B cell (primary cell): Measurements from ENCODE around the gene PRLR. TPM values are rescaled to one million over a fixed set of nuclear protein-coding genes. Genes with fewer than 3 reads are reported as not detected.

Experiments used
- ATAC-seq: fragments of 200-7000 bp; cut with Tn5 transposase; one replicate; pipeline ENCODE4 v1.10.0; 2021; ENCODE audit warnings: low read depth, mild to moderate bottlenecking, moderate number of reproducible peaks, moderate library complexity
- CTCF ChIA-PET: fragments of 350-600 bp; sonication (Branson Sonifier 250); formaldehyde crosslinking; loops from one replicate; lab custom pipeline; 2021; ENCODE audit warnings: antibody characterized with exemption, inconsistent platforms; lab: Charles Lee
- POLR2A ChIA-PET: fragments of 350-600 bp; sonication (Branson Sonifier 250); formaldehyde crosslinking; loops from one replicate; lab custom pipeline; 2021; ENCODE audit warnings: antibody characterized with exemption; lab: Charles Lee
- DNase-seq: peaks from one replicate; pipeline ENCODE4 v3.0.0; 2013
- H2AFZ ChIP-seq: 2 replicates; pipeline ENCODE4 v1.6.1; 2012; ENCODE audit warnings: mild to moderate bottlenecking, low read depth, low read length; ENCODE audit not compliant: insufficient read depth, poor library complexity, severe bottlenecking
- H3K27ac ChIP-seq, 2 donors: 1 replicate in 1 of 2; 2 replicates in 1 of 2; pipeline ENCODE4 v1.5.1; 2012 to 2013; ENCODE audit warnings: low read length in 2 of 2, mild to moderate bottlenecking in 2 of 2, moderate library complexity in 1 of 2
- H3K27me3 ChIP-seq, 4 experiments: fragments of 200-600 bp in 1 of 4; sonication (generic) in 1 of 4; replicated peaks in 1 of 4; 1 replicate in 2 of 4; 2 replicates in 2 of 4; pipeline versions ENCODE4 v1.6.1 to v1.7.0; 2013 to 2016; ENCODE audit warnings: low read length in 3 of 4, mild to moderate bottlenecking in 2 of 4, mixed read lengths in 1 of 4, moderate library complexity in 1 of 4; ENCODE audit not compliant: insufficient read depth in 4 of 4, control insufficient read depth in 3 of 4; ENCODE audit errors: control extremely low read depth in 1 of 4
- H3K36me3 ChIP-seq, 2 experiments: replicated peaks in 1 of 2; 1 replicate in 1 of 2; 2 replicates in 1 of 2; pipeline versions ENCODE4 v1.6.1 to v1.7.1; 2013; ENCODE audit warnings: low read length in 1 of 2; ENCODE audit not compliant: insufficient read depth in 2 of 2, control insufficient read depth in 1 of 2; ENCODE audit errors: control extremely low read depth in 1 of 2, extremely low read depth in 1 of 2
- H3K4me1 ChIP-seq, 2 donors: fragments of 200-600 bp in 1 of 2; sonication (generic) in 1 of 2; 1 replicate in 1 of 2; 2 replicates in 1 of 2; pipeline versions ENCODE4 v1.5.1 to v1.6.1; 2013 to 2017; ENCODE audit warnings: low read length in 2 of 2; ENCODE audit not compliant: control insufficient read depth in 2 of 2, insufficient read depth in 2 of 2
- H3K4me2 ChIP-seq: replicated peaks from 2 replicates; pipeline ENCODE3; 2012; ENCODE audit warnings: mild to moderate bottlenecking, low read depth, low read length; ENCODE audit not compliant: poor library complexity, severe bottlenecking
- H3K4me3 ChIP-seq, 5 experiments: fragments of 200-600 bp in 1 of 5; sonication (generic) in 1 of 5; 1 replicate in 3 of 5; 2 replicates in 2 of 5; pipeline versions ENCODE4 v1.5.1 to v1.7.0; 2011 to 2016; ENCODE audit warnings: low read length in 4 of 5, mild to moderate bottlenecking in 4 of 5, low read depth in 2 of 5, control low read depth in 1 of 5, moderate library complexity in 1 of 5; ENCODE audit not compliant: insufficient read depth in 1 of 5; ENCODE audit errors: control extremely low read depth in 1 of 5, extremely low read depth in 1 of 5
- H3K79me2 ChIP-seq: fragments of 200-600 bp; sonication (generic); one replicate; pipeline ENCODE4 v1.6.0; 2016; ENCODE audit warnings: low read length; ENCODE audit not compliant: control insufficient read depth, insufficient read depth
- H3K9ac ChIP-seq: fragments of 200-600 bp; sonication (generic); 2 replicates; pipeline ENCODE4 v1.6.1; 2017; ENCODE audit warnings: mild to moderate bottlenecking, low read length, moderate library complexity
- H3K9me3 ChIP-seq, 3 donors: one replicate each; pipeline versions ENCODE4 v1.6.1 to v1.7.1; 2013; ENCODE audit warnings: low read length in 2 of 3; ENCODE audit not compliant: control insufficient read depth in 2 of 3, insufficient read depth in 1 of 3; ENCODE audit errors: control extremely low read depth in 1 of 3
- H4K20me1 ChIP-seq: 2 replicates; pipeline ENCODE4 v1.6.0; 2012; ENCODE audit warnings: mild to moderate bottlenecking, low read length; ENCODE audit not compliant: insufficient read depth, control insufficient read depth, poor library complexity, severe bottlenecking
- H3K27ac Mint-ChIP-seq: one replicate; pipeline ENCODE4 v1.8.0; 2021; ENCODE audit warnings: mixed read lengths
- H3K27me3 Mint-ChIP-seq: one replicate; pipeline ENCODE4 v1.8.0; 2021; ENCODE audit warnings: mixed read lengths
- H3K4me1 Mint-ChIP-seq: one replicate; pipeline ENCODE4 v1.8.0; 2021; ENCODE audit warnings: mixed read lengths
- H3K4me3 Mint-ChIP-seq: one replicate; pipeline ENCODE4 v1.8.0; 2021; ENCODE audit warnings: mixed read lengths
- H3K9me3 Mint-ChIP-seq: one replicate; pipeline ENCODE4 v1.8.0; 2022; ENCODE audit warnings: mixed read lengths; ENCODE audit not compliant: insufficient read depth
- CTCF ChIP-seq: fragments of 200-600 bp; IDR thresholded peaks from one replicate; pipeline ENCODE4 v1.8.0; 2022; ENCODE audit warnings: antibody characterized with exemption, mild to moderate bottlenecking
- EZH2 ChIP-seq: IDR thresholded peaks from 2 replicates; pipeline ENCODE4 v1.6.1; 2012; ENCODE audit warnings: borderline replicate concordance, low read depth, mild to moderate bottlenecking, moderate library complexity, low read length; ENCODE audit not compliant: insufficient read depth, poor library complexity, severe bottlenecking
- WGBS: methylation state at CpG from one replicate; pipeline ENCODE4 v1.1.5; 2013; ENCODE audit warnings: missing lambda C conversion rate; ENCODE audit not compliant: insufficient coverage; 5-methylcytosine and 5-hydroxymethylcytosine counted together
- intact Hi-C: fragments of 100-400 bp; cut with micrococcal nuclease; formaldehyde crosslinking; loops from one replicate; pipeline ENCODE4 v1.10.0; 2022
- polyA plus RNA-seq: library from polyadenylated mRNA; depleted of rRNA; stranded (reverse); fragments of >200 nt; gene quantifications from 2 replicates; pipeline ENCODE4 v1.2.3, GENCODE V29; 2012
- total RNA-seq, 2 donors: library from RNA; stranded (reverse); fragments of 120-200 nt in 1 of 2; gene quantifications; 1 replicate in 1 of 2; 2 replicates in 1 of 2; pipeline versions ENCODE4 v1.2.3 to v1.2.4, GENCODE V29; 2013 to 2022

PRLR gene
- total and polyA plus RNA-seq, 2 donors (not counting 1 experiment from before 2014, with no cell fraction given) = 0.39 TPM; not detected in 1

- intact Hi-C loops = no loop called here
- Histone ChIP-seq H4K20me1 (no peaks in the 10 kb centered on the region), H3K36me3 (no peaks in the 10 kb centered on the region), H3K27ac (no peak overlapping the region), H3K79me2 (no peaks in the 10 kb centered on the region), H2AFZ (no peak overlapping the region), H3K27me3 (no peaks in the 10 kb centered on the region), H3K4me2 (no peak overlapping the region), H3K9ac (no peak overlapping the region), H3K4me1 (no peaks in the 10 kb centered on the region), H3K9me3 (no peaks in the 10 kb centered on the region), H3K4me3 (no peak overlapping the region)
- no peak overlapping the region for H3K4me3 Mint-ChIP-seq
- 100% methylated on average over 1 of the region's 5 CpGs for WGBS
- no peak overlapping the region for H3K27ac Mint-ChIP-seq
- DNase-seq (no peak), ATAC-seq (no peak)
- ChIA-PET CTCF (interaction anchor here (1.5 kb wide), 1 partner anchor 10 kb away, joined by 5 read pairs; no protein-coding TSS in a partner anchor), POLR2A (no interaction called here)
- no peaks in the 10 kb centered on the region for H3K4me1 Mint-ChIP-seq
- no peak for TF ChIP-seq EZH2
- TF ChIP-seq CTCF = no peak
- H3K27me3 Mint-ChIP-seq = peaks cover 31% of the 10 kb centered on the region
- H3K9me3 Mint-ChIP-seq = no peaks in the 10 kb centered on the region
Observed at GRCh38 chr5:35012796-35013195, 217.5 kb downstream of the PRLR start.

DNA sequence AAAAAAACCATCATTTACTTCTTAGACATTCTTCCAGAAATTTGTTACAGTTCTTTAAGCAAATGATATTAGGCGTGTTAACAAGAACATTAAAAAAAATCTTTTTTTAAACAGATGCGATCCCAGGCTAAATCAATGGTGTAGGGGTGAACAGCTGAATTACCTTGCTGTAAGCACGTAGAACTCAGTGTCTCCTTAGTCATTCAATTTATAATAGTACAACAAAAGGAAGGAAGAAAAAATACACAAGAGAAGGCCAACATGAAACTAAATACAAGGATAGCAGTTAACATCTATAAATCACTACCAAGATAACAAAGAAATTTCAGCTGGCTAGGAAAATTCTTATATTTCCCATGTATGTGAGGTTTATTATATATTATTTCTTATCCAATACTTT is 217.9 kb downstream of the PRLR start:
- Histone ChIP-seq H3K4me1 (no peaks in the 10 kb centered on the region), H2AFZ (no peak overlapping the region), H3K27ac (no peak overlapping the region), H3K36me3 (no peaks in the 10 kb centered on the region), H3K4me3 (no peak overlapping the region), H3K79me2 (no peaks in the 10 kb centered on the region), H3K9me3 (no peaks in the 10 kb centered on the region), H3K27me3 (peaks cover 0 to 3% (median under 1%) of the 10 kb centered on the region in 4 experiments), H3K9ac (no peak overlapping the region), H3K4me2 (no peak overlapping the region), H4K20me1 (no peaks in the 10 kb centered on the region)
- no peaks in the 10 kb centered on the region for H3K9me3 Mint-ChIP-seq
- DNase-seq (no peak), ATAC-seq (no peak)
- peaks cover 32% of the 10 kb centered on the region for H3K27me3 Mint-ChIP-seq
- ChIA-PET CTCF (interaction anchor here (1.5 kb wide), 1 partner anchor 9 kb away, joined by 5 read pairs; no protein-coding TSS in a partner anchor), POLR2A (no interaction called here)
- intact Hi-C loops = no loop called here
- TF ChIP-seq CTCF = no peak
- no peak for TF ChIP-seq EZH2
- no peaks in the 10 kb centered on the region for H3K4me1 Mint-ChIP-seq
- no CpG with 5 or more reads among the region's 3 CpGs for WGBS
- H3K4me3 Mint-ChIP-seq = no peak overlapping the region
- no peak overlapping the region for H3K27ac Mint-ChIP-seq
